SK-N-SH (cell line): ENCODE measurements around the gene RABEPK. TPM values are rescaled to one million over a fixed set of nuclear protein-coding genes. Genes with fewer than 3 reads are reported as not detected.

Experiments
- CTCF ChIA-PET: fragments of 300-600, 350-600 bp; formaldehyde crosslinking; extraction: SDS; loops from one replicate; lab custom pipeline; 2021; lab: Yijun Ruan, JAX
- POLR2A ChIA-PET: fragments of 350-600 bp; sonication (Branson Sonifier 250); formaldehyde crosslinking; extraction: SDS; loops from one replicate; lab custom pipeline; 2020; ENCODE audit warnings: antibody characterized with exemption, inconsistent platforms; lab: Yijun Ruan, JAX
- DNase-seq: peaks from one replicate; pipeline ENCODE4 v3.0.0; 2012
- H2AFZ ChIP-seq: fragments of 200-600 bp; sonication (generic); 2 replicates; pipeline ENCODE4 v1.8.1; 2016; ENCODE audit warnings: antibody characterized with exemption, mild to moderate bottlenecking, low read depth
- H3F3A ChIP-seq: fragments of 200-600 bp; sonication (generic); replicated peaks from 2 replicates; pipeline ENCODE3; 2016; ENCODE audit warnings: antibody characterized with exemption, mild to moderate bottlenecking; ENCODE audit not compliant: insufficient read depth
- H3K27ac ChIP-seq, 2 experiments: fragments of 200-500 bp in 1 of 2; fragments of 200-600 bp in 1 of 2; sonication (Bioruptor generic) in 1 of 2; sonication (generic), shearing (Covaris generic) in 1 of 2; 2 replicates each; pipeline versions ENCODE4 v1.5.1 to v1.6.1; 2014 to 2016; ENCODE audit warnings: low read depth in 2 of 2, inconsistent platforms in 1 of 2, low read length in 1 of 2, mild to moderate bottlenecking in 1 of 2, mixed read lengths in 1 of 2
- H3K27me3 ChIP-seq: fragments of 200-600 bp; sonication (generic), shearing (Covaris generic); 2 replicates; pipeline ENCODE4 v1.6.1; 2016; ENCODE audit warnings: mixed run types; ENCODE audit not compliant: insufficient read depth
- H3K36me3 ChIP-seq, 2 experiments: fragments of 200-500 bp in 1 of 2; fragments of 200-600 bp in 1 of 2; sonication (Bioruptor generic) in 1 of 2; sonication (generic) in 1 of 2; replicated peaks in 1 of 2; 2 replicates each; pipeline versions ENCODE3 to v1.5.1; 2014 to 2016; ENCODE audit warnings: low read length in 1 of 2, mild to moderate bottlenecking in 1 of 2; ENCODE audit not compliant: insufficient read depth in 2 of 2, control insufficient read depth in 1 of 2
- H3K4me1 ChIP-seq, 2 experiments: fragments of 200-500 bp in 1 of 2; fragments of 200-600 bp in 1 of 2; sonication (Bioruptor generic) in 1 of 2; sonication (generic), shearing (Covaris generic) in 1 of 2; 2 replicates each; pipeline versions ENCODE4 v1.5.1 to v1.6.1; 2014 to 2016; ENCODE audit warnings: low read depth in 1 of 2, low read length in 1 of 2, mixed run types in 1 of 2; ENCODE audit not compliant: insufficient read depth in 2 of 2, control insufficient read depth in 1 of 2
- H3K4me2 ChIP-seq: fragments of 200-600 bp; sonication (generic), shearing (Covaris generic); 2 replicates; pipeline ENCODE4 v1.6.1; 2017; ENCODE audit warnings: mixed run types
- H3K4me3 ChIP-seq, 2 experiments: fragments of 200-500 bp in 1 of 2; fragments of 200-600 bp in 1 of 2; sonication (Bioruptor generic) in 1 of 2; sonication (generic), shearing (Covaris generic) in 1 of 2; 2 replicates each; pipeline versions ENCODE4 v1.5.1 to v1.8.1; 2014 to 2016; ENCODE audit warnings: low read depth in 2 of 2, inconsistent platforms in 1 of 2, low read length in 1 of 2, mild to moderate bottlenecking in 1 of 2, mixed read lengths in 1 of 2, moderate library complexity in 1 of 2
- H3K79me2 ChIP-seq: fragments of 200-600 bp; sonication (generic); 2 replicates; pipeline ENCODE4 v1.8.1; 2017; ENCODE audit warnings: mild to moderate bottlenecking; ENCODE audit not compliant: insufficient read depth
- H3K9ac ChIP-seq: fragments of 200-600 bp; sonication (generic); 2 replicates; pipeline ENCODE4 v1.6.1; 2017; ENCODE audit warnings: mixed run types
- H3K9me2 ChIP-seq: fragments of 200-600 bp; sonication (generic); 2 replicates; pipeline ENCODE4 v1.6.1; 2017; ENCODE audit warnings: mixed run types
- H3K9me3 ChIP-seq: fragments of 200-600 bp; sonication (generic); 2 replicates; pipeline ENCODE4 v1.6.1; 2017; ENCODE audit warnings: mixed run types, mild to moderate bottlenecking, moderate library complexity
- H4K20me1 ChIP-seq: fragments of 200-600 bp; sonication (generic); 2 replicates; pipeline ENCODE4 v1.6.1; 2017; ENCODE audit warnings: mild to moderate bottlenecking, mixed run types; ENCODE audit not compliant: insufficient read depth
- FOSL2 ChIP-seq: IDR thresholded peaks from 2 replicates; pipeline ENCODE4 v1.4.0; 2012; ENCODE audit warnings: low read depth, mild to moderate bottlenecking, moderate library complexity, borderline replicate concordance
- GATA2 ChIP-seq: sonication (generic); formaldehyde crosslinking; IDR thresholded peaks from 2 replicates; pipeline ENCODE4 v1.5.0; 2020; ENCODE audit warnings: mild to moderate bottlenecking, missing genetic modification reagents
- MAX ChIP-seq: IDR thresholded peaks from 2 replicates; pipeline ENCODE4 v1.4.0; 2012; ENCODE audit warnings: low read depth
- PBX3 ChIP-seq: IDR thresholded peaks from 2 replicates; pipeline ENCODE4; 2012
- POLR2AphosphoS5 ChIP-seq: IDR thresholded peaks from 2 replicates; pipeline ENCODE4 v1.6.1; 2012; ENCODE audit warnings: low read depth, low read length
- RAD21 ChIP-seq: IDR thresholded peaks from 2 replicates; pipeline ENCODE4 v1.6.1; 2012; ENCODE audit warnings: mild to moderate bottlenecking, low read length
- SIN3A ChIP-seq: IDR thresholded peaks from 2 replicates; pipeline ENCODE4 v1.6.1; 2012; ENCODE audit warnings: low read depth, mild to moderate bottlenecking, low read length, moderate library complexity, borderline replicate concordance
- YY1 ChIP-seq: IDR thresholded peaks from 2 replicates; pipeline ENCODE4 v1.4.0; 2012; ENCODE audit warnings: low read depth, mild to moderate bottlenecking
- WGBS: methylation state at CpG from one replicate; pipeline ENCODE4 v1.1.6; 2017; ENCODE audit warnings: low lambda C conversion rate; 5-methylcytosine and 5-hydroxymethylcytosine counted together
- polyA plus RNA-seq, 3 experiments: library from polyadenylated mRNA; depleted of rRNA; stranded (reverse); fragments of >200 nt; gene quantifications; 2 replicates each; pipeline ENCODE4 v1.2.3, GENCODE V29; 2012
- TF ChIP-seq, protein P1 (sequence below): fragments of 150-350 bp; IDR thresholded peaks from 2 replicates; pipeline ENCODE4 v1.6.1; 2016; ENCODE audit warnings: mild to moderate bottlenecking, low read depth, low read length

The RABEPK gene
- polyA plus RNA-seq, 1 of the 3 experiments (the other 2 are of a cell fraction): 55.1 TPM

- TF ChIP-seq FOSL2 (no peak; the same call in 1 of the 2 replicates), POLR2AphosphoS5 (peak; percentile 99), PBX3 (peak; percentile 99)
Observed at GRCh38 chr9:125241000-125241862, 40.9 kb downstream of the RABEPK start, which contains the start of gene HSPA5 (continued).

- Histone ChIP-seq H3K9me3 (no peaks in the 10 kb centered on the region), H3K9ac (peak overlapping the region; percentile 96), H3K4me3 (peak overlapping the region; percentile 76 to 83), H3F3A (peaks cover 41% of the 10 kb centered on the region), H3K79me2 (peaks cover 51% of the 10 kb centered on the region), H3K4me2 (peak overlapping the region; percentile 93), H3K9me2 (no peaks in the 10 kb centered on the region), H3K4me1 (peaks cover 17 to 34% of the 10 kb centered on the region in 2 experiments), H2AFZ (no peak overlapping the region), H3K27me3 (no peaks in the 10 kb centered on the region), H3K27ac (peak overlapping the region; percentile 90 to 94), H3K36me3 (peaks cover 29 to 35% of the 10 kb centered on the region in 2 experiments), H4K20me1 (peaks cover 39% of the 10 kb centered on the region)
- POLR2A ChIA-PET: interaction anchor here (0.5 to 2.7 kb wide), 23 partner anchors 7 to 1307 kb away, joined by 3 to 35 read pairs (median 4); partner anchors contain the start of genes GAPVD1, MVB12B and RABEPK
- TF ChIP-seq RAD21 (no peak), GATA2 (CRISPR knock-in tag) (no peak), YY1 (no peak), SIN3A (no peak), PBX3 (no peak), MAX (0 out of 2 replicates have a peak, but pooled peaks have one; percentile 11)
- TF ChIP-seq, protein P1, sequence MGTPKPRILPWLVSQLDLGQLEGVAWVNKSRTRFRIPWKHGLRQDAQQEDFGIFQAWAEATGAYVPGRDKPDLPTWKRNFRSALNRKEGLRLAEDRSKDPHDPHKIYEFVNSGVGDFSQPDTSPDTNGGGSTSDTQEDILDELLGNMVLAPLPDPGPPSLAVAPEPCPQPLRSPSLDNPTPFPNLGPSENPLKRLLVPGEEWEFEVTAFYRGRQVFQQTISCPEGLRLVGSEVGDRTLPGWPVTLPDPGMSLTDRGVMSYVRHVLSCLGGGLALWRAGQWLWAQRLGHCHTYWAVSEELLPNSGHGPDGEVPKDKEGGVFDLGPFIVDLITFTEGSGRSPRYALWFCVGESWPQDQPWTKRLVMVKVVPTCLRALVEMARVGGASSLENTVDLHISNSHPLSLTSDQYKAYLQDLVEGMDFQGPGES: no peak
- CTCF ChIA-PET: interaction anchor here (0.7 to 3.0 kb wide), 3 partner anchors 14 to 121 kb away, joined by 3 to 8 read pairs (median 6); partner anchors contain the start of gene GAPVD1
- 20% methylated on average over 26 of the region's 27 CpGs for WGBS
- peak; percentile 53 for DNase-seq
Observed at GRCh38 chr9:125241863-125242739, 41.8 kb downstream of the RABEPK start.
